ENCODE measurements around the gene NPIPA1.
"Not testable (repeated sequence)": the region's sequence is repeated elsewhere in the genome, so short reads cannot be mapped to it uniquely, and the experiment has no call there.

The NPIPA1 gene

GRCh38 chr16:14930246-14930645 is 7.0 kb upstream of the NPIPA1 start:
- DNase-seq (ENCODE audit: low spot score), result not testable (repeated sequence)

DNA sequence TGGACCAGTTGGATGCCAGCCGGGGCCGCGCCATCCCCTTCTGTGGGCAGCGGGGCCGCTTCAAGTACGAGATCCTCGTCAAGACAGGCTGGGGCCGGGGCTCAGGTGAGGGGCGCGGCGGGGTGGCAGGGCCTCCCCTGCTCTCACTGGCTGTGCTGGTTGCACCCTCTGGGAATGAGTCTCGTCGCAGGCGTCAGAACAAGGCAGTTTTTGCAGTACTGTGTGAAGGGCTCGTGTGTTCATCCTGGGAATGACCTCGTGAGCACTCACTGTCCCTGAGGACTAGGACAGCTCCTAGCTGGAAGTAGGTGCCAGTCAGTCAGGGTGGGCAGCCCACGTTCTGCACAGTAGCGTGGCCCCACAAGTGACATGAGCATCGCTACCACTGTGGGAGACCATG is 6.3 kb upstream of the NPIPA1 start:
- not testable (repeated sequence) for DNase-seq (ENCODE audit: low spot score)

DNA sequence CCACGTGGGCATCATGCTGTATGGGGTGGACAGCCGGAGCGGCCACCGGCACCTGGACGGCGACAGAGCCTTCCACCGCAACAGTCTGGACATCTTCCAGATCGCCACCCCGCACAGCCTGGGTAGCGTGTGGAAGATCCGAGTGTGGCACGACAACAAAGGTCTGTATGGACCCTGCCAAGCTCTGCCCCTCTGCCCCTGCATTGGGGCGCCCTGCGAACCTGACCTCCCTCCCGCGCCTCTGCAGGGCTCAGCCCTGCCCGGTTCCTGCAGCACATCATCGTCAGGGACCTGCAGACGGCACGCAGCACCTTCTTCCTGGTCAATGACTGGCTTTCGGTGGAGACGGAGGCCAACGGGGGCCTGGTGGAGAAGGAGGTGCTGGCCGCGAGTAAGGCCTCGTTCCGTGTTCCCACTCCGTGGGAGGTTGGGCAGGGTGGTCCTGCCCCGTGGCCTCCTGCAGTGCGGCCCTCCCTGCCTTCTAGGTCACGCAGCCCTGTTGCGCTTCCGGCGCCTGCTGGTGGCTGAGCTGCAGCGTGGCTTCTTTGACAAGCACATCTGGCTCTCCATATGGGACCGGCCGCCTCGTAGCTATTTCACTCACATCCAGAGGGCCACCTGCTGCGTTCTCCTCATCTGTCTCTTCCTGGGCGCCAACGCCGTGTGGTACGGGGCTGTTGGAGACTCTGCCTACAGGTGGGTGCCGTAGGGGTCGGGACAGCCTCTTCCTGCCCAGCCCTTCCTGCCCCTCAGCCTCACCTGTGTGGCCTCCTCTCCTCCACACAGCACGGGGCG is 4.5 kb upstream of the NPIPA1 start:
- DNase-seq (ENCODE audit: low spot score), result not testable (repeated sequence)

GRCh38 chr16:14937994-14938393 is 751 bp downstream of the NPIPA1 start:
- not testable (repeated sequence) for DNase-seq (ENCODE audit: low spot score)

- not testable (repeated sequence) for DNase-seq (ENCODE audit: low spot score)
Measured at GRCh38 chr16:14942686-14943085, 5.4 kb downstream of the NPIPA1 start.

DNA sequence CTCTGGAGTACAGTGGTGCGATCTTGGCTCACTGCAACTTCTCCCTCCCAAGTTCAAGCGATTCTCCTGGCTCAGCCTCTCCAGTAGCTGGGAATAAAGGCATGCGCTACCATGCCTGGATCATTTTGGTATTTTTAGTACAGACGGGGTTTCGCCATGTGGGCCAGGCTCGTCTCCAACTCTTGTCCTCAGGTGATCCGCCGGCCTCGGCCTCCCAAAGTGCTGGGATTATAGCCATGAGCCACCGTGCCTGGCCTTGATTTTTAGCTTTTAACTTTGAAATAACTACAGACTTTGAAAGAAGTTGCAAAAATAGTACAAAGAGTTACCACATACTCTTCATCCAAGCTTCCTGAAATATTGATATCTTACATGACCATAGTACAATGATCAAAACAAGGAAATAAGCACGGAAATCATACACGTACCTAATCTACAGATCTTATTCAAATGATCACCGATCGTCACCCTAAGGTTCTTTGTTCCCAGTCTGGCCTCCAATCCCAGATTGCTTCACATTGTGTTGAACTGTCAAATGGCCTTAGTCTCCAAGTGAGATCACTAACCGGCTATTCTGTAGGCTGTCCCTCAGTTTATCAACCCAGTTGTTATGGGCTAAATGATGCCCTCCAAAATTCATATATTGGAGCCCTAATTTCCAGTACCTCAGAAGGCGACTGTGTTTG is 18.4 kb downstream of the NPIPA1 start:
- no peak for DNase-seq (ENCODE audit: low spot score)

- no peak for DNase-seq (ENCODE audit: low spot score)
Measured at GRCh38 chr16:14957576-14958322, 20.5 kb downstream of the NPIPA1 start.

- no peak for DNase-seq (ENCODE audit: low spot score)
Measured at GRCh38 chr16:14958323-14958600, 21.0 kb downstream of the NPIPA1 start.

DNA sequence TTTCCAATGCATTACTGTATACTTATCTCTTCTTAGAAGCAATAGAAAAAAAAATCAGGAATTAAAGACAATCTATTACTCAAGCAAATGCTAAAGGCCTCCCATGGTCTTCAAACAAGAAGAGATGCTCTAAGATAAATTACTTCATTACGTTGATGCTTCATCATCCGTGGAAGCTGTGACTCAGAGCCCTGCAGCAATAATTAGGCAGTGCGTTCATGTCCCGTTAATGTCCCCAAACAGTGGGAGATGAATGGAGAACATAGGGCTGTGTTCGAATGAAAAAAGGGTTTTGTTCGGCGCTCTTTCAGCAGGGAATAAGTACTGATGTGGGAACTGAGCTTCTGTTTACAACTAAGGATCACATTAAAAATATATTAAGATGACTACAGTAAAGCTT is 21.7 kb downstream of the NPIPA1 start:
- peak; percentile 97 for DNase-seq (ENCODE audit: low spot score)

- no peak for DNase-seq (ENCODE audit: low spot score)
Measured at GRCh38 chr16:14961405-14962186, 24.4 kb downstream of the NPIPA1 start.

GRCh38 chr16:14963281-14964173 is 26.3 kb downstream of the NPIPA1 start:
- no peak for DNase-seq (ENCODE audit: low spot score)

- DNase-seq (ENCODE audit: low spot score), result no peak
Measured at GRCh38 chr16:14965328-14965727, 28.1 kb downstream of the NPIPA1 start.

- not testable (repeated sequence) for DNase-seq (ENCODE audit: low spot score)
Measured at GRCh38 chr16:14969795-14970194, 32.6 kb downstream of the NPIPA1 start.

GRCh38 chr16:14971621-14972228 is 34.5 kb downstream of the NPIPA1 start:
- not testable (repeated sequence) for DNase-seq (ENCODE audit: low spot score)

- not testable (repeated sequence) for DNase-seq (ENCODE audit: low spot score)
Measured at GRCh38 chr16:14973785-14974322, 36.6 kb downstream of the NPIPA1 start.

DNA sequence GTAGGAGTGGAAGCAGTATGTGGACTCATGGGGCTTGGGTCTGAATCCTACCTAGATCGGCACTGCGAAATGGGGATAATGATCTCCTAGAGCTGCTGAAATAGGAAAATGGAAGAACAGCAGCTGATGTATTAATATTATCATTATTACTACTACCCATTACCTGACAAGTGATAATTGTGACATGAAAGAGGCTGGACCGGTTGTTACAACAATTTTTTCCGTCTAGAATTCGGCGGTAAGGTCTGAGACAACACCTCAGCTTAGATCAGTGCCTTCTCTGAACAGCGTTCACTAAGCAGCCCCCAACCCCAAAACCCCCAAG is 37.0 kb downstream of the NPIPA1 start:
- not testable (repeated sequence) for DNase-seq (ENCODE audit: low spot score)

GRCh38 chr16:14974656-14975417 is 37.6 kb downstream of the NPIPA1 start, which contains the start of gene PDXDC1:
PDXDC1 (plus strand) TSS chr16:14975026; CDS start chr16:14975200, 174 bp downstream.
- DNase-seq (ENCODE audit: low spot score), result peak; percentile 66

GRCh38 chr16:14975418-14976194 is 38.4 kb downstream of the NPIPA1 start:
- not testable (repeated sequence) for DNase-seq (ENCODE audit: low spot score)

All from COLO829 (cell line).